ENCODE measurements around the gene GPR17.
A peak's percentile ranks its signal among the peaks of the same experiment; 100 is the strongest.

Gene GPR17

GRCh38 chr2:127638361-127639110, 7.4 kb upstream of the GPR17 start:
- in situ Hi-C loops (cut with HindIII; ENCODE audit: low sequenced_read_pairs): no loop called here
- TF ChIP-seq CTCF (IDR thresholded peaks at IDR 0.05; ENCODE audit: low read depth, low read length): no peak
- DNase-seq (ENCODE audit: low read depth, low spot score): peak; percentile 21
- no peak overlapping the region for H3K4me3 ChIP-seq (ENCODE audit: low read depth, low read length)

- in situ Hi-C loops (cut with HindIII; ENCODE audit: low sequenced_read_pairs): no loop called here
- DNase-seq (ENCODE audit: low read depth, low spot score): no peak
- H3K4me3 ChIP-seq (ENCODE audit: low read depth, low read length): no peak overlapping the region
- TF ChIP-seq CTCF (IDR thresholded peaks at IDR 0.05; ENCODE audit: low read depth, low read length): no peak
These were observed 6.9 kb upstream of the GPR17 start for GRCh38 chr2:127639111-127639474.

- no peak for DNase-seq (ENCODE audit: low read depth, low spot score)
- no peak overlapping the region for H3K4me3 ChIP-seq (ENCODE audit: low read depth, low read length)
- in situ Hi-C loops (cut with HindIII; ENCODE audit: low sequenced_read_pairs): no loop called here
- peak; percentile 28 for TF ChIP-seq CTCF (IDR thresholded peaks at IDR 0.05; ENCODE audit: low read depth, low read length)
These were observed 5.6 kb upstream of the GPR17 start for GRCh38 chr2:127640082-127641072.

- TF ChIP-seq CTCF (IDR thresholded peaks at IDR 0.05; ENCODE audit: low read depth, low read length): no peak
- in situ Hi-C loops (cut with HindIII; ENCODE audit: low sequenced_read_pairs): no loop called here
- H3K4me3 ChIP-seq (ENCODE audit: low read depth, low read length): no peak overlapping the region
- no peak for DNase-seq (ENCODE audit: low read depth, low spot score)
These were observed 4.8 kb upstream of the GPR17 start for GRCh38 chr2:127641133-127641532.

GRCh38 chr2:127641846-127642507, 4.0 kb upstream of the GPR17 start:
- H3K4me3 ChIP-seq (ENCODE audit: low read depth, low read length): no peak overlapping the region
- no peak for TF ChIP-seq CTCF (IDR thresholded peaks at IDR 0.05; ENCODE audit: low read depth, low read length)
- DNase-seq (ENCODE audit: low read depth, low spot score): no peak
- in situ Hi-C loops (cut with HindIII; ENCODE audit: low sequenced_read_pairs): no loop called here

- no peak for TF ChIP-seq CTCF (IDR thresholded peaks at IDR 0.05; ENCODE audit: low read depth, low read length)
- H3K4me3 ChIP-seq (ENCODE audit: low read depth, low read length): no peak overlapping the region
- no peak for DNase-seq (ENCODE audit: low read depth, low spot score)
- in situ Hi-C loops (cut with HindIII; ENCODE audit: low sequenced_read_pairs): no loop called here
These were observed 3.1 kb upstream of the GPR17 start for GRCh38 chr2:127642706-127643438.

All from astrocyte of the spinal cord (primary cell).